H7 (cell line): ENCODE measurements around the gene SPINT2. TPM values are rescaled to one million over a fixed set of nuclear protein-coding genes. Genes with fewer than 3 reads are reported as not detected.
"Not testable (repeated sequence)": the region's sequence is repeated elsewhere in the genome, so short reads cannot be mapped to it uniquely, and the experiment has no call there.

ENCODE experiments used
- DNase-seq: peaks from one replicate; pipeline ENCODE4 v3.0.0; 2012
- H3K27me3 ChIP-seq: 2 replicates; pipeline ENCODE4 v1.6.0; 2011; ENCODE audit warnings: mild to moderate bottlenecking, low read length; ENCODE audit not compliant: control insufficient read depth, insufficient read depth
- H3K36me3 ChIP-seq: replicated peaks from 2 replicates; pipeline ENCODE4 v1.5.1; 2011; ENCODE audit warnings: low read length; ENCODE audit not compliant: control insufficient read depth, insufficient read depth
- H3K4me3 ChIP-seq: 2 replicates; pipeline ENCODE4 v1.5.1; 2011; ENCODE audit warnings: low read depth, mild to moderate bottlenecking, control low read depth, low read length, moderate library complexity; ENCODE audit not compliant: insufficient read depth
- total RNA-seq: library from RNA; depleted of rRNA; stranded (reverse); fragments of >200 nt; shearing (Covaris generic); gene quantifications from 2 replicates; pipeline ENCODE4 v1.2.3, GENCODE V29; 2014

Gene SPINT2
- total RNA-seq, 1 experiment from 2014 or later = 143 TPM

DNA sequence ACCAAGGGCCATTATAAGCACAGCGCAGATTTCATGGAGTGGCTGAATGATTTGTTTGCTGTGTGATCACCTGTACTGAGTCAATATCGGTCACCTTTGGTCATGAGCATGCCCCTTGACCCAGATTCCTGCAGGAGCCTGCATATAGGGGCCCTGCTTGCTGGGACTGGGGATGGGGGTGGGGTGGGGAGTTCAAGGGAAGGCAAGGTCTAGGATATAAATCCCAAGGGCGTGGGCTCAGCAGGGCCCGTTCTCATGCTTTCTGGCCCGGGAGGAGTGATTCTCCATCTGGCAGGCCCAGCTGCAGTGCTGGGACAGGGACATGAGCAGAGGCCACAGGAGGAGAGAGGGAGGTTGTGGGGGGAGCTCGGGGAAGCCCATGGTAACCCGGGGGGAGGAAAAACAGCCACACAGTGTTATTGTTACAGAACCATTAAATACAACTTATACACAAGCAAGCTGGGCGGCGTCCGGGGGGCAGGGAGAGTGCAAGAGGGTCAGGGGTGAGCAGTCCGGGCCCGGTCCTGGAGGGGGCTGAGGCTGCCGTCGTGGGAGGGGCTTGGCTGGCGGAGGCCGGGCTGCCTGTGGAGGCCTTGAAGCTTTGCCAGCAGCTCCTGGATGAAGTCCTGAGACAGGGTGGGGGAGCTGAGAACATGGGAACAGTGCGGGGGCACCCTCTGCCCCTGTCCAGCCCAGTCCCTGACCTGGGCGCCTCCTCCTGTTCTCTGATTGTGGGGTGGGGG, 13.4 kb upstream of the SPINT2 start:
- Histone ChIP-seq H3K4me3 (peak overlapping the region; percentile 7; the same call in 1 of the 2 replicates), H3K36me3 (no peaks in the 10 kb centered on the region), H3K27me3 (peaks cover 6% of the 10 kb centered on the region)
- peak; percentile 80 for DNase-seq

DNA sequence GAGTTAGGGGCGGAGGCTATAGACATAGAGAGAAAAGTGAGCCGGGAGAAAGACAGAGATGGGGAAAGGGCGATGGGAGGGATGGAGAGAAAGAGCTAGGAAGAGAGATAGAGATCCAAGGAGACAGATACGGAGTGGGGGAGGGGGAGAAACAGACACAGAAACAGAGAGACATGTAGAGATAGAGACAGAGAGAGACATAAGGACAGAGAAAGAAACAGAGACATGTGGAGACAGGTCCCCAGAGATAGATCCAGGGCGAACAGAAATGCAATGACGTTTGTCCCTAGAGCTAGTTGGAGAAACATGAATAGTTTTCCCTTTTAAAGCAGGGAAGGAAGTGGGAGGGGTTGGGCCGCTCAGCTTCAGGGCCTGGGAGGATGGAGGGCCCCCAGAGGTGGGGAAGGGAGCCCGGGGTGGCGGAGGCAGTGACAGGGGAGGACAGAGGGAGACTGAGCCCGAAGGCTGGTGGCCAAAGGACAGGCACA, 12.8 kb upstream of the SPINT2 start:
- H3K36me3 ChIP-seq = no peaks in the 10 kb centered on the region
- H3K4me3 ChIP-seq = peak overlapping the region; percentile 7; the same call in 1 of the 2 replicates
- peak; percentile 54 for DNase-seq
- peaks cover 9% of the 10 kb centered on the region for H3K27me3 ChIP-seq

GRCh38 chr19:38252385-38252784, 12.0 kb upstream of the SPINT2 start:
- Histone ChIP-seq H3K36me3 (no peaks in the 10 kb centered on the region), H3K27me3 (peaks cover 9% of the 10 kb centered on the region), H3K4me3 (no peak overlapping the region)
- no peak for DNase-seq

DNA sequence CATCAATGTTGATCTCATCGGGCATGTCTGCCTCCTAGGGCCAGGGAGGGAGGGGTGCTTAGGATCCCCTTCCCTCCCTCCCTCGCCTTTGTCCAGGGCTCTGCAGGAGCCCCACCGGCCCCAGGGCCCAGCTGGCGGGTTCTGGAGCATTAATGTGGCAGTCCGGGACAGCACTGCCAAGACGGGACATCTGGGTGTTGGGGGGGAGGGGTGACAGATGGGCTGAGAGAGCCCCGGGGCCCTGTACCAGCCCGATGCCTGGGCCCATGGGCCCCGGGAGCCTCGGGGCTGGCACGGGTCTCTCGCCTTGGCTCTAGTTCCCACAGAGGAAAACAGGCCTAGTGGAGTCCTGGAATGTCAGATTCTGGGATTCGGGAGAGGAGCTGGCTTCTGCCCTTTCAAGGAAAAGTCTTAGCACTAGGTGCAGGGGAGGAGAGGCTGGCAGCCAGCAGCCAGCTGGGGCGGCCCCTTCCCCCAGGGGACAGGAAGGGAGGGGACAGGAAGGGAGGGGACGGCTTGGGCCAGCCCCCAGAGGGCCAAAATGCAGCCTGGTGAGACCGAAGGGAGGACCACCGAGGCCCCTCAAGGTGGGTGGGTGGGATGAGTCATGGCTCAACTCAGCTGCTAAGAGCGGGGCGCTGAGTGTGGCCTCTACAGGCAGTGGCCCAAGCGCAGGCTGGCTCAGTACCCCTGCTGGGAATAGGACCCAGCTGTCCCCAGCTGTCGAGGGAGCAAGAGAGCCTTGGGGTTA, 11.3 kb upstream of the SPINT2 start:
- Histone ChIP-seq H3K36me3 (no peaks in the 10 kb centered on the region), H3K4me3 (no peak overlapping the region), H3K27me3 (peaks cover 9% of the 10 kb centered on the region)
- peak; percentile 70 for DNase-seq

- no peak for DNase-seq
- H3K4me3 ChIP-seq = no peak overlapping the region
- H3K36me3 ChIP-seq = no peaks in the 10 kb centered on the region
- peaks cover 9% of the 10 kb centered on the region for H3K27me3 ChIP-seq
Observed at GRCh38 chr19:38253788-38254187, 10.6 kb upstream of the SPINT2 start.

DNA sequence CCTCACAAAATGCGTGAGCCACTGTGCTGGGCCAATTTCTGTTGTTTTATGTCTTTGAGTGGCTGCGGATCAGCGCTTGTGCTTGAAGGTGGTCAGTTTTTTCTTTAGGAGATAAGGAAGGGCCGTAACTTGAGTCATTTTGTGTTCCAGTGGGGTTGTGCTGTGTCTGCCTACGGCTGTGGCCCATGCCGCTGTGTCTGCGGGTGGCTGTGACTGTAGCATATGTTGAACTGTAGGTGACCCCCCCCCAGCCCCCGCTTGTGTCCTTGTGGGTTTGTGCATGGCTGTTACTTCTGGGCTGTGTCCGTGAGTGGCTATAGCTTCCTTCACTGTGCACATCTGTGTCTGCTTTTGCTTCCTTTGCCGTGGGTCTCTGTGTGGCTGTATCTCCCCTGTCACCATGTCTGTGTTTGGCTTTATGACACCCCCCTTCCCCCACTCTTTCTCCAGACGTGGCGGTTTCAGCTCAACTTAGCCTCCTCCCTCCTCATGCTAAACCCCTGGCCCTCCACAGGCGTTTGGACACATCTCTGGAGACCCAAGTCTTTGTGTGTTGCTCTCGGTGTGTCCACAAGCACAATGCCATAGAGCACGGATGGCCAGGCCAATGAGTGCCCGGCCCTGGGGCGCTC, 8.9 kb upstream of the SPINT2 start:
- Histone ChIP-seq H3K27me3 (peaks cover 9% of the 10 kb centered on the region), H3K36me3 (no peaks in the 10 kb centered on the region), H3K4me3 (peak overlapping the region; percentile 62)
- DNase-seq = no peak

DNA sequence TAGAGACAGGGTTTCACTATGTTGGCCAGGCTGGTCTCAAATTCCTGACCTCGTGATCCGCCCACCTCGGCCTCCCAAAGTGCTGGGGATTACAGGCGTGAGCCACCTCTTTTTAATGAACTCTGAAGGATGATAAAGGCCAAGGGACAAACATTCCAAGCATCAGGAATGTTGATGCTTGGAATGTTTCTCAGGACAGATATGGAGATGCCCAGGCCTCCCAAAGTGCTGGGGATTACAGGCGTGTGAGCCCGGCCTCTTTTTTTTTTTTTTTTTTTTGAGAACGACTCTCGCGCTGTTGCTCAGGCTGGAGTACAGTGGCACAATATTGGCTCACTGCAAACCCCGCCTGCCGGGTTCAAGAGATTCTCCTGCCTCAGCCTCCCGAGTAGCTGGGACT, 2.4 kb upstream of the SPINT2 start:
- not testable (repeated sequence) for H3K4me3 ChIP-seq, H3K27me3 ChIP-seq, H3K36me3 ChIP-seq
- DNase-seq = peak; percentile 13

DNA sequence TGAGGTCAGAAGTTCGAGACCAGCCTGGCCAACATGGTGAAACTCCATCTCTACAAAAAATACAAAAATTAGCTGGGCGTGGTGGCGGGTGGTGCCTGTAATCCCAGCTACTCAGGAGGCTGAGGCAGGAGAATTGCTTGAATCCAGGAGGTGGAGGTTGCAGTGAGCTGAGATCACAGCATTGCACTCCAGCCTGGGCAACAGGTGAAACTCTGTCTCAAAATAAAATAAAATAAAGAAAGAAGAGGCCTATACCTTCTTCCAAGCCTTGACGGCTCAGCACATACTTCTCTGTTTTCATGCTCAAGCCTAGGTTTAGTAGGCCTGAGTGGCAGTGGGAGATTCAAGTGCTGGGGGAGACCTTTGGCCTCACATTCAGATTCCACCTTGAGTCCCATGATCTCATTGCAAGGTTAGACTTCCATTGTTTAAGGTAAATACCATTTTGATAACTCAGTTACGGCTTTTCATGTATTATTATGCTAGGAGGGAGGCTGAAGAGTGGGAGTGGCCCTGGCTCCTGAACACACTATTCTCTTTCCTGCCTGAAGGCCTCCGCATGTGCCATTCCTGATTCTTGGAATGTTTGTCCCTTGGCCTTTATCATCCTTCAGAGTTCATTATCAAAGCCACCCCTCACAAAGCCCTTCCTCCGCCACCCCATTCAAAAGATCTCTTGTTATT, 1.6 kb upstream of the SPINT2 start:
- DNase-seq = peak; percentile 20
- no peaks in the 10 kb centered on the region; the same call in 1 of the 2 replicates for H3K36me3 ChIP-seq
- H3K27me3 ChIP-seq = no peaks in the 10 kb centered on the region
- H3K4me3 ChIP-seq = no peak overlapping the region

DNA sequence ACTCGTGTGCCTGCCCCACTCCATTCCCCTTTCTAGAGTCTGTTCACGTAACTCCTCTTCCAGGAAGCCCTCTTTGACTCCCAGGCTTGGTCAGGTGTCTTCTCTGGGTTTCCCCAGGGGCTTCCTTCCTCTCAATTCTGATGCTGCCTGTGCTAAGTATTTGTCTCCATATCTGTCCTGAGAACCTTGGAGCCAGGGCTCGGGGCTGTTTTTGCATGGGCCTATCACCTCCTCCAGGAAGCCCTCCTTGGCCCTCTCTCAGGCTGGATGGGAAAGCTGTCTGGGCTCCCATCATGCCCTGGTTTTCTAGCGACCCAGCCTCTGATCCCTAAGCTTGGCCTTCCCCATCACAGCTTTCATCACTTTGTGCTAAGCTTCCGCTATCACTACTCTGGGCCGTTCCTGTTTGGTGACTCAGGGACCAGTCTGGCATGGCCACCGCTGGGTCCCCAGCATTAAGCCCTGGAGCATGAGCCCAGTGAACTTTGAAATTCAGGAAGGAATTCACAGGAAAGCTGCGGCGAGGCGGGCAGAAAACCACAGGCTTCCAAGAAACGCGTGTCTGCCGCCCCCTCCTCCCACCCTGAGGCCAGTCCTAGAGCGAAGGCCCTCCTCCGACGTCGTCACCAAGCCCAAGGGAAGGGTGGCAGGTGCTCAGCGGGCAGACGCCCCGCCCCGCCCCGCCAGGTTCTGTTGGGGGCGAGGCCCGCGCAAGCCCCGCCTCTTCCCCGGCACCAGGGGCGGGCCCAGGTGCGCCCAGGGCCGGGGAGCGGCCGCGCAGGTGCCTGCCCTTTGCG, 486 bp upstream of the SPINT2 start:
- H3K27me3 ChIP-seq = no peaks in the 10 kb centered on the region
- peak; percentile 100 for DNase-seq
- H3K4me3 ChIP-seq = peak overlapping the region; percentile 86
- H3K36me3 ChIP-seq = no peaks in the 10 kb centered on the region; the same call in 1 of the 2 replicates

- Histone ChIP-seq H3K4me3 (peak overlapping the region; percentile 86), H3K36me3 (no peaks in the 10 kb centered on the region; the same call in 1 of the 2 replicates), H3K27me3 (no peaks in the 10 kb centered on the region)
- DNase-seq = peak; percentile 61
Observed at GRCh38 chr19:38265213-38265861, 964 bp downstream of the SPINT2 start.

DNA sequence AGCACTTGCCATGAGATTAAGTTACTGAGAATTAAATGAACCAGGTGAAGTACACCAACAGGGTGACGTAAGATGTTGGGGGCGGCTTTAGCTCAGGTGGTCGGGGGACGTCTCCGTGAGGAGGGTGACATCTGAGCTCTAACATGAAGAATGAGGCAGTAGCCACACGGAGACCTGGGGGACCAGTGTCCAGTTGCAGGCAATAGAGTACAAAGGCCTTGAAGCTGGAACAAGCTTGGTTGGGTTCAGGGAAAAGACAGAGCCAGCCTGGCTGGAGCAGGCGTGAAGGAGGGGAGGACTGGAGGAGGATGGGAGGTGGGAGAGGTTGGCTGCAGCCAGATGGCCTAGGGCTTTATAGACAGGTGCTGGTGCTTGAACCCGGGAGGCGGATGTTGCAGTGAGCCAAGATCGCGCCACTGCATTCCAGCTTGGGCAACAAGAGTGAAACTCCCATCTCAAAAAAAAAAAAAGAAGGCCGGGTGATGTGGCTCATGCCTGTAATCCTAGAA, 1.6 kb downstream of the SPINT2 start:
- Histone ChIP-seq H3K36me3 (no peaks in the 10 kb centered on the region; the same call in none of the 2 replicates), H3K27me3 (no peaks in the 10 kb centered on the region), H3K4me3 (peak overlapping the region; percentile 86; the same call in 1 of the 2 replicates)
- peak; percentile 16 for DNase-seq

- no peak for DNase-seq
- Histone ChIP-seq H3K36me3 (no peaks in the 10 kb centered on the region; the same call in none of the 2 replicates), H3K27me3 (no peaks in the 10 kb centered on the region), H3K4me3 (no peak overlapping the region)
Observed at GRCh38 chr19:38266981-38267597, 2.7 kb downstream of the SPINT2 start.
